ENCODE data around the gene DLGAP1.

- no peak for TF ChIP-seq CTCF (IDR thresholded peaks at IDR 0.05)
- no peak for TF ChIP-seq EP300 (IDR thresholded peaks at IDR 0.05)
Observed at GRCh38 chr18:4157352-4157751, 297.8 kb downstream of the DLGAP1 start.
